Neuron (in vitro differentiated cells): ENCODE results near the gene FTCD.
"Not testable (repeated sequence)": the region's sequence is repeated elsewhere in the genome, so short reads cannot be mapped to it uniquely, and the experiment has no call there.

Experiments used
- H2AFZ ChIP-seq: one replicate; pipeline ENCODE4 v1.6.1; 2013; ENCODE audit warnings: low read depth, mild to moderate bottlenecking, inconsistent platforms, low read length, moderate library complexity
- H3K27me3 ChIP-seq: one replicate; pipeline ENCODE4 v1.6.1; 2013; ENCODE audit warnings: low read length; ENCODE audit not compliant: insufficient read depth
- H3K36me3 ChIP-seq: one replicate; pipeline ENCODE4 v1.6.1; 2013; ENCODE audit warnings: low read length; ENCODE audit not compliant: insufficient read depth
- H3K4me1 ChIP-seq: one replicate; pipeline ENCODE4 v1.6.1; 2013; ENCODE audit warnings: low read length; ENCODE audit not compliant: insufficient read depth
- H3K4me3 ChIP-seq: 2 replicates; pipeline ENCODE4 v1.5.1; 2013; ENCODE audit warnings: mild to moderate bottlenecking, low read length, moderate library complexity
- H3K9me3 ChIP-seq: one replicate; pipeline ENCODE4 v1.6.1; 2013; ENCODE audit warnings: low read length

FTCD gene

DNA sequence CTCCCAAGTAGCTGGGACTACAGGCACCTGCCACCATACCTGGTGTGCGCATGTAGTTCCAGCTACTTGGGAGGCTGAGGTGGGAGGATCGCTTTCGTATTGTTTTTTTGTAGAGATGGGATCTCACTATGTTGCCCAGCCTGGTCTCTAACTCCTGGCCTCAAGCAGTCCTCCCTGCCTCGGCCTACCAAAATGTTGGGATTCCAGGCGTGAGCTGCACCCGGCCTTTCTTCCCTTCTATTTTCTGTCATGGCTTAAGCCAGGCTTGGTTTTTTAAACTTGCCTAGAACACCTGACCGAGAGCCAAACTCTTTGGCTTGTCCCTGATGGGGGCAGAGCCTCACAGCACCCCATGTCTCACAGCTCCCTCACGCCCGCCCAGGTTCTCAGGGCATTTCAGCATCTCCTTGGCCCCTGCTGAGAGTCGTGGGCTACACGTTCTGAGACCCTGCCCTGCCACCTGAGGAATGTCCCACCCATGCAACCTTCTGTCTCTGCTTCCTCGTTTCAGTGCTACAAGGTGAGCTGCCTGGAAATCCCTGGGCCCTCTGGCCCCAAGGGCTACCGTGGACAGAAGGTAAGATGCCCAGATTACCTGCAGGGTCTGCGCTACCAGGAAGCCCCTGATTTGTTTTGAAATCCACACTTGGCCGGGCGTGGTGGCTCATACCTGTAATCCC lies 41.7 kb downstream of the FTCD start:
- no peak overlapping the region for H2AFZ ChIP-seq
- H3K4me1 ChIP-seq = no peaks in the 10 kb centered on the region
- peaks cover 6% of the 10 kb centered on the region for H3K9me3 ChIP-seq
- H3K4me3 ChIP-seq = no peak overlapping the region
- H3K36me3 ChIP-seq = no peaks in the 10 kb centered on the region
- no peaks in the 10 kb centered on the region for H3K27me3 ChIP-seq

DNA sequence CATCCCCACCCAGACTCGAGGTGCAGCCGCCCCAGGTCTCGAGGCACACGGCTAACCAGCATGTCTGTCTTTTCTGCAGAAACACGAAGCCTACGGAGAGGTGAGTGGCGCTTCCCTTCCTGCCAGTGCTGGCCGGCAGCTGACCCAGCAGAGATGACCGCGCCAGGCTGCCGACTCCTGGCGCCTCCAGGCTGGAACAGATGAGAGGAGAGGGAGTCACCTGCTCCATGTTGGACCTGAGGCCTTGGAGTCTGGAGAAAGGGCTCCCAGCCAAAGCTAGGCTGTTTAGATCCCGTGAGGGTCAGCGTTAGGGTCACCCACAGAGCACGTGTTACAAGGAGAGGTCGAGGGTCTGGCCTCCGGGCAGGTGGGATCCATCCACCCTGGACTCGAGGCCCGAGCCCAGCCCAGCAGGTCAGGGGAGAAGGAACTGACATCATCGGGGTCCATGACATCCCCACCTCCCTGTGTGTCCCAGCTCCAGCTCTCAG lies 42.6 kb downstream of the FTCD start:
- no peaks in the 10 kb centered on the region for H3K36me3 ChIP-seq
- H3K27me3 ChIP-seq = no peaks in the 10 kb centered on the region
- H3K9me3 ChIP-seq = peaks cover 6% of the 10 kb centered on the region

DNA sequence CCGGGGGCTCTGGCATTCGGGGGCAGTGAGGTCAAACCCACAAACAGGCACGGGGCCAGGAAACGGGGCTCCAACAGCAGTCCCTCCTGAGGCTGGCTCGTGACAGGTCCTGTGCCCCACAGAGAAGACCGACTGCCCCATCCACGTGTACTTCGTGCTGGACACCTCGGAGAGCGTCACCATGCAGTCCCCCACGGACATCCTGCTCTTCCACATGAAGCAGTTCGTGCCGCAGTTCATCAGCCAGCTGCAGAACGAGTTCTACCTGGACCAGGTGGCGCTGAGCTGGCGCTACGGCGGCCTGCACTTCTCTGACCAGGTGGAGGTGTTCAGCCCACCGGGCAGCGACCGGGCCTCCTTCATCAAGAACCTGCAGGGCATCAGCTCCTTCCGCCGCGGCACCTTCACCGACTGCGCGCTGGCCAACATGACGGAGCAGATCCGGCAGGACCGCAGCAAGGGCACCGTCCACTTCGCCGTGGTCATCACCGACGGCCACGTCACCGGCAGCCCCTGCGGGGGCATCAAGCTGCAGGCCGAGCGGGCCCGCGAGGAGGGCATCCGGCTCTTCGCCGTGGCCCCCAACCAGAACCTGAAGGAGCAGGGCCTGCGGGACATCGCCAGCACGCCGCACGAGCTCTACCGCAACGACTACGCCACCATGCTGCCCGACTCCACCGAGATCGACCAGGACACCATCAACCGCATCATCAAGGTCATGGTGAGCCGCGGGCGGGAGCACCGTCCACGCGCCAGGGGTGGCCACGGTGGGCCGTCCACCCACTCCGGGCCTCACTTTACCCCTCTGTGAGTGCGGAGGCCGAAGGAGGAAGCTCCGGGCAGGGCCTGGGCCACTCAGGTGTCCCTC lies 43.3 kb downstream of the FTCD start:
- no peaks in the 10 kb centered on the region for H3K27me3 ChIP-seq
- no peaks in the 10 kb centered on the region for H3K4me1 ChIP-seq
- H3K36me3 ChIP-seq = no peaks in the 10 kb centered on the region
- no peak overlapping the region for H2AFZ ChIP-seq
- H3K4me3 ChIP-seq = no peak overlapping the region
- H3K9me3 ChIP-seq = peaks cover 6% of the 10 kb centered on the region

More for the DNA sequence above, 42.6 kb downstream of the FTCD start:
- H3K4me1 ChIP-seq = no peaks in the 10 kb centered on the region
- no peak overlapping the region for H3K4me3 ChIP-seq
- H2AFZ ChIP-seq = no peak overlapping the region

DNA sequence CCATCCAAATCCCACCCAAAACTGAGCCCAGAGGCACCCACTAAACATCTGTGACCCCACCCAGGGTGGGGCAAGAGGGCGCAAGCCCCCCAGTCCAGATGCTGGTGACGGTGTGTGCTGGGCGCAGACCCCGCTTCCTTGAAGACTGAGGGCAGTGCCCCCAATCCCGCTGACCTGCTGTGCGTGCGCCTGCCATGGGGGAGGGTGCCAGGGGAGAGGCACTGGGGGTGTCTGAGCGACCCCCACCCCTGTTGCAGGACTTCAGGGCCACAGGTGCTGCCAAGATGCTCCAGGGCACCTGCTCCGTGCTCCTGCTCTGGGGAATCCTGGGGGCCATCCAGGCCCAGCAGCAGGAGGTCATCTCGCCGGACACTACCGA lies 44.2 kb downstream of the FTCD start:
- Histone ChIP-seq H3K36me3 (no peaks in the 10 kb centered on the region), H3K4me1 (no peaks in the 10 kb centered on the region), H3K9me3 (peaks cover 6% of the 10 kb centered on the region), H3K4me3 (no peak overlapping the region), H2AFZ (no peak overlapping the region), H3K27me3 (no peaks in the 10 kb centered on the region)

DNA sequence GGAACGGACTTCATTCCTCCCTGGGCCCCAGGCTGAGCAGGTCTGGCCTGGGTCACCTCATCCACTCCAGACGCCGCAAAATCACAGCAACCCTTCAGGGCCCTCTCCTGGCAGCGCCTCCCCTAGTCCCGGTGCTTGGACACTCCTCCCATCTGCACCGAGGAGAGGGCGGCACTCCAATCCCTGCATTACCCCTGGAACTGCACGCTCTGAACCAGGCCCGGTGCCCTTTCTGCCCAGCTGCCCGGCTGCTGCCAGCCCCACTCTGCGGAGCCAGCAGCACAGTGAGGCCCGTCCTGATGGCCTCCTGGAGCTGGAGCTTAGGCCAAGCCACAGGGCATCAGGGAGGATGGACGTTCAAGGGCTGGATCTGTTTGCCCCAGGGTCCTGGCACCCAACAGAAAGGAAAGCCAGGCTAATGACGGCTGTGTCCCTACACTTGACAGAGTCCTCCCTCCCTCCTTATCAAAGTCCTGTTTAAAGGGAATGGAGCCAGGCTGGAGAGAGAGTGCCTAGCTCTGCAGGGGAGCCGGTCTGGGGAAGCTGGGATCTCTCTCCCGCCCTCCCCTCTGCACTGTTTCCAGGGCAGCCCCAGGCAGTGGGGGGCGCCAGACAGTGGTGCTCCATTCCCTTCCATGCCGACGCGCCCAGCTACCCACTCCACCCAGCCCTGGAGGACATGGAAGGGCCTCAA lies 44.7 kb downstream of the FTCD start:
- Histone ChIP-seq H3K4me1 (no peaks in the 10 kb centered on the region), H3K36me3 (no peaks in the 10 kb centered on the region), H2AFZ (no peak overlapping the region), H3K27me3 (no peaks in the 10 kb centered on the region), H3K9me3 (peaks cover 6% of the 10 kb centered on the region), H3K4me3 (no peak overlapping the region)

DNA sequence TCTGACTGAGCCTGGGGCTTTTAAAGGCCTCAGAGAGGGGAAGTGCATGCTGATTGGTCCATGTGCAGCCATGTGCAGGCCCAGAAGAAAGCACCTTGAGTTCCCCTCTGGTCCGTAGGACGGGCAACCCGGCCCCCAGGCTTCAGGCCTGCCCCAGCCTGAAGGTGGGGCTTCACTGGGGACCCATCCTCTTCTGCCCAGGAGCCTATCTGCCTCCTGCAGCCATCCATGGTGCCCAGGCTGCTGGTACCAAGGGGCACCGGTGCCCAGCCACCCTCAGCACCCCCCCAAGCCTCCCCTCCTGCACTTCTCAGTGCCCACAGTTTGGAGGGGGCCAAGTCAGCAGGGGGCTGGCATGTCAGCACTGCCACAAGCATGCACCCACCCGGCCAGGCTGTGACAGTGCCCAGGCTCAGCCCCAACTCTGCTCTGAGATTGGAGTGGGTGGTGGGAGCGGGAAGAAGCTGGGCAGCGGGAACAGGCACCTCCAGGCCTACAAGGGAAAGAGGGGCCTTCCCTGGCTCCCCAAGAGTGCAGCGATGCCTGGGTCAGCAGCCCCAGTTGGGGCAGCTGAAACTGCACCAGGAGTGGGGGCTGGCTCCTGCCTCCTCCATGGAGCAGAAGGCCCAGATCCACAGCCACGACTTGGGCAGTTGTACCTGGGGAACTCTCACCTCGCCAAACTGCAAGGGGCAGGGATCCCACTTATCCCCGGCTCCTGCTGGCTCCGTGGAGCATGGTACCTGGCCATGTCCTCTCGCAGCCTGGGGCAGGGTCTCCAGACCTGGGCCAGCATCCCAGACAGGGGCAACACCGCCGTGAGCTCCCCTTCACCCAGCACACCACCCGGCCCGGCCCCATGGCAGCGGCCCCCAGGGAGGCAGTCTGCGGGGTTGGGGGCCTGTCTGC lies 45.8 kb downstream of the FTCD start:
- no peaks in the 10 kb centered on the region for H3K4me1 ChIP-seq
- no peaks in the 10 kb centered on the region for H3K27me3 ChIP-seq
- peaks cover under 1% of the 10 kb centered on the region for H3K9me3 ChIP-seq
- H3K4me3 ChIP-seq = no peak overlapping the region
- no peaks in the 10 kb centered on the region for H3K36me3 ChIP-seq
- H2AFZ ChIP-seq = no peak overlapping the region

DNA sequence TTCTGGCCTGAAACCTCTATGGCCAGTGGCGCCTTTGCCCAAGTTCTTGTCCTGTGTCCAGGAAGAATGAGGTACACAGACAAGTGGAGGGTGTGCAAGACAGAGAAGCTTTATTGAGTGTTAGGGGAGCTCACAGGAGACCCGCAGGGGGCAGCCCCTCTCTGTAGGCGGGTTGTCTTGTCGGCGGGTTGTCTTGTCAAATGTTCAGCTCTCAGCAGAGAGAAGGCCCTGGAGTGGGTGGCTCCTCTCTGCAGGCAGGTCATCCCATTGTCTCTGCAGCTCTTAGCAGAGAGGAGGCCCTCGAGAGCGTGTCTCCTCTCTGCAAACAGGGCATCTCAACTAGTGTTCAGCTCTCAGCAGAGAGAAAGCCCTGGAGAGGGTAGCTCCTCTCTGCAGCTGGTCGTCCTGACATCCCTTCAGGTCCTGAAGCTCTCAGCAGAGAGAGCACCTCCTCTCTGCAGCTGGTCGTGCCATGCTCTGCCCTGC lies 46.5 kb downstream of the FTCD start:
- H3K9me3 ChIP-seq = no peaks in the 10 kb centered on the region
- H3K4me1 ChIP-seq = no peaks in the 10 kb centered on the region
- no peaks in the 10 kb centered on the region for H3K36me3 ChIP-seq
- H3K27me3 ChIP-seq = no peaks in the 10 kb centered on the region
- no peak overlapping the region for H3K4me3 ChIP-seq
- H2AFZ ChIP-seq = no peak overlapping the region

DNA sequence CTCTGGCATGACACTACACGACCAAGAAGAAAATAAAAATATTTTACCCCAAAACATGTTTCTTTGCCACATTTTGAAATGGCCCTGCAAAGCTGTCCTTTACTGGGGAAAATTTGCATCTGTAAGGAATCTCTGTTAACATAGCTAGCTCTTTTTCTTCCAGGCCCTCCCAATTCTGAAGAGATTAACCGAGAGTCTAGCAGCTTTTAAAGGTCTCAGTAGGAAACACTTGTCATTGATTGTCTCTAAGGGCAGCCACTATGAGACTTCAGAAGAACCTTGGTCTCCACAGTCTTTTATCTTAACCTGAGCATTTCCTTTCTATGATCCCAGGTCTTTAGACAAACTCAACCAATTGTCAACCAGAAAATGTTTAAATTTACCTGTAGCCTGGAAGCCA lies 48.0 kb downstream of the FTCD start:
- not testable (repeated sequence) for H3K27me3 ChIP-seq, H2AFZ ChIP-seq, H3K4me1 ChIP-seq, H3K4me3 ChIP-seq, H3K9me3 ChIP-seq, H3K36me3 ChIP-seq

DNA sequence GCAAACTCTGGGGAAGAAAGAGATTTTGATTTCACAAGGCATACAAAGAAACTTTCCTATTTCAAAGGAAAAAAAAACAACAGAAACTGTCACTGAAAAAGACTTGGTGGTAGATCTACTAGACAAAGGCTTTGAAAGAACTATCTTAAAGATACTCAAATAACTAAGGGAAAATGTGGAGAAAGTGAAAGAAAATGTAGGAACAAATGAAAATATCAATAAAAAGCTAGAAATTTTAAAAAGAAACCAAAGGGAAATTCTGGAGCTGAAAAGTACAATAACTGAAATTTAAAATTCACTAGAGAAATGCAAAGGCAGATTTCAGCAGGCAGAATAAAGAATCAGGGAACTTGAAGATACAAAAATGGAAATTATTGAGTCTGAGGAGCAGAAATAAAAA lies 51.3 kb downstream of the FTCD start:
- H3K4me3 ChIP-seq = no peak overlapping the region
- H2AFZ ChIP-seq = no peak overlapping the region
- H3K4me1 ChIP-seq = no peaks in the 10 kb centered on the region
- H3K27me3 ChIP-seq = peaks cover 15% of the 10 kb centered on the region
- H3K9me3 ChIP-seq = peaks cover 7% of the 10 kb centered on the region
- no peaks in the 10 kb centered on the region for H3K36me3 ChIP-seq

DNA sequence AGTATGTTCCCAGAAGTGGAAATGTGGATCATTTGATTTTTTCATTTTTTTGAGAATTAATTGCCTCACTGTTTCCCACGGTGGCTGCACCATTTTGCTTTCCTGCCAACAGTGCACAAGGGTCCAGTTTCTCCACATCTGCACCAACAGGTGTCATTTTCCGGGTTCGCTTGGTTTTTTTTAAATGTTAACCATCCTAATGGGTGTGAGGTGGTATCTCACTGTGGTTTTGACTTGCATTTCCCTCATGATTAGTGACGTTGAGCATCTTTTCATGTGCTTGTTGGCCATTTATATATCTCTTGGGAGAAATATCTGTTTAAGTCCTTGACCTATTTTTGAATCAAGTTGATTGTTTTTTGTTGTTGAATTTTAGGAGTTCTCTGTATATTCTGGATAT lies 54.5 kb downstream of the FTCD start:
- no peaks in the 10 kb centered on the region for H3K36me3 ChIP-seq
- no peak overlapping the region for H2AFZ ChIP-seq
- peaks cover 34% of the 10 kb centered on the region for H3K27me3 ChIP-seq
- peaks cover 7% of the 10 kb centered on the region for H3K9me3 ChIP-seq
- H3K4me3 ChIP-seq = no peak overlapping the region
- H3K4me1 ChIP-seq = no peaks in the 10 kb centered on the region

DNA sequence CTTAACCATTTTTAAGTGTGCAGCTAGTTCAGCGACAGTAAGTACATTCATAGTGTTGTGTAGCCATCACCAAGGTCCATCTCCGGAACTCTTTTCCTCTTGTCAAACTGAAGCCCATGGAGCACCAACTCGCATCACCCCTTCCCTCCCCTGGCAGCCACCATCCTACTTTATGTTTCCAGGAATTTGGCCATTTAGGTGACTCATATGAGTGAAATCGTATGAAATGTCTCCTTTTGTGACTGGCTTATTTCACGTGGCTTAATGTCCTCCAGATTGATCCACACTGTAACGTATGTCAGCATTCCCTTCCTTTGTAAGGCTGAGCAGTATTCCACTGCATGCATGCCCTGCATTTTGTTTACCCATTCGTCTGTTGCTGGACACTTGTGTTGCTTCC lies 55.0 kb downstream of the FTCD start:
- Histone ChIP-seq H3K36me3 (no peaks in the 10 kb centered on the region), H2AFZ (no peak overlapping the region), H3K4me3 (no peak overlapping the region), H3K4me1 (no peaks in the 10 kb centered on the region), H3K27me3 (peaks cover 37% of the 10 kb centered on the region), H3K9me3 (peaks cover 7% of the 10 kb centered on the region)

DNA sequence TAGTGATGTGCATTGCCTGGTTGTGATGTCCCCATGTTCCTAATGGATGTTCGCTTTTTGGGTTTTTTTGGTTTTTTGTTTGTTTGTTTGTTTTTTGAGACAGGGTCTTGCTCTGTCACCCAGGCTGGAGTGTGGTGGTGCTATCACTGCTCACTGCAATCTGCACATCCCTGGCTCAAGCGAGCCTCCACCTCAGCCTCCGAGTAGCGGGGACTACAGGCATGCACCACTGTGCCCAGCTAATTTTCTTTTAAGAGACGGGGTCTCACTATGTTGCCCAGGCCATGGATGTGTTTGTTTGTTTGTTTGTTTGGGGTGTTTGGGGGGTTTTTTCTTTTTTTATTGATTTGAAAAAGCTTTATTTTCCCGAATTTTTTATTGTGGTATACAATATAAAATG lies 55.4 kb downstream of the FTCD start:
- peaks cover 7% of the 10 kb centered on the region for H3K9me3 ChIP-seq
- no peaks in the 10 kb centered on the region for H3K4me1 ChIP-seq
- no peaks in the 10 kb centered on the region for H3K36me3 ChIP-seq
- H3K4me3 ChIP-seq = no peak overlapping the region
- no peak overlapping the region for H2AFZ ChIP-seq
- peaks cover 41% of the 10 kb centered on the region for H3K27me3 ChIP-seq
